Neutrophil (primary cell): ENCODE measurements around the gene MRAP2.
"Not testable (repeated sequence)": the region's sequence is repeated elsewhere in the genome, so short reads cannot be mapped to it uniquely, and the experiment has no call there.

Source experiments
- H3K27ac ChIP-seq: fragments of 200-600 bp; sonication (generic); 2 replicates; pipeline ENCODE4 v1.5.1; 2016; ENCODE audit warnings: mild to moderate bottlenecking, moderate library complexity
- H3K27me3 ChIP-seq: fragments of 200-600 bp; sonication (generic); 2 replicates; pipeline ENCODE4 v1.6.0; 2016; ENCODE audit warnings: mild to moderate bottlenecking
- H3K36me3 ChIP-seq: fragments of 200-600 bp; sonication (generic); 2 replicates; pipeline ENCODE4 v1.5.1; 2017
- H3K4me1 ChIP-seq, 2 experiments: fragments of 200-600 bp in 1 of 2; sonication (generic) in 1 of 2; 1 replicate in 1 of 2; 2 replicates in 1 of 2; pipeline versions ENCODE4 v1.5.1 to v1.6.1; 2013 to 2016; ENCODE audit warnings: low read depth in 1 of 2, low read length in 1 of 2, mild to moderate bottlenecking in 1 of 2, moderate library complexity in 1 of 2; ENCODE audit not compliant: control insufficient read depth in 1 of 2, insufficient read depth in 1 of 2
- H3K4me3 ChIP-seq, 2 experiments: fragments of 200-600 bp in 1 of 2; sonication (generic) in 1 of 2; 1 replicate in 1 of 2; 2 replicates in 1 of 2; pipeline ENCODE4 v1.5.1; 2013 to 2016; ENCODE audit warnings: low read depth in 1 of 2, low read length in 1 of 2, mild to moderate bottlenecking in 1 of 2, moderate library complexity in 1 of 2
- H3K9me3 ChIP-seq: fragments of 200-600 bp; sonication (generic); 2 replicates; pipeline ENCODE4 v1.5.1; 2016
- TF ChIP-seq, protein P1 (sequence below): fragments of 200-600 bp; sonication (generic); IDR thresholded peaks from 2 replicates; pipeline ENCODE4 v1.5.1; 2016; ENCODE audit warnings: antibody characterized with exemption

MRAP2 gene

DNA sequence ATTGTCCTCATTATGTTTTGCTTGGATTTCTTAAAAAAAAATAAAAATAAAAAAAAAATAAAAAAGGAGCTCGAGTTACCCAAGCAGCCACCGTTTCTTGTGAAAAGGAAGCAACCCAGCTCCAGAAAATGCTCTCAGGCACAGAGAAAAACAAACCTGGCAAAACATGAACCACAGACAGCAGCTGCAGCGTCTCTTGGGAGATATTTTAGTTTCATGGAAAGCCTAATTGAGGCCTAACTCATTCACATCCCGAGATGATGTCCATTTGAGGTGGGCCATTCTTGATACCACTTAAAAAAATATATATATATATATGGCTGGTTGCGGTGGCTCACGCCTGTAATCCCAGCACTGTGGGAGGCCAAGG lies 13.7 kb upstream of the MRAP2 start:
- H3K4me3 ChIP-seq, result no peak overlapping the region
- TF ChIP-seq, protein P1, sequence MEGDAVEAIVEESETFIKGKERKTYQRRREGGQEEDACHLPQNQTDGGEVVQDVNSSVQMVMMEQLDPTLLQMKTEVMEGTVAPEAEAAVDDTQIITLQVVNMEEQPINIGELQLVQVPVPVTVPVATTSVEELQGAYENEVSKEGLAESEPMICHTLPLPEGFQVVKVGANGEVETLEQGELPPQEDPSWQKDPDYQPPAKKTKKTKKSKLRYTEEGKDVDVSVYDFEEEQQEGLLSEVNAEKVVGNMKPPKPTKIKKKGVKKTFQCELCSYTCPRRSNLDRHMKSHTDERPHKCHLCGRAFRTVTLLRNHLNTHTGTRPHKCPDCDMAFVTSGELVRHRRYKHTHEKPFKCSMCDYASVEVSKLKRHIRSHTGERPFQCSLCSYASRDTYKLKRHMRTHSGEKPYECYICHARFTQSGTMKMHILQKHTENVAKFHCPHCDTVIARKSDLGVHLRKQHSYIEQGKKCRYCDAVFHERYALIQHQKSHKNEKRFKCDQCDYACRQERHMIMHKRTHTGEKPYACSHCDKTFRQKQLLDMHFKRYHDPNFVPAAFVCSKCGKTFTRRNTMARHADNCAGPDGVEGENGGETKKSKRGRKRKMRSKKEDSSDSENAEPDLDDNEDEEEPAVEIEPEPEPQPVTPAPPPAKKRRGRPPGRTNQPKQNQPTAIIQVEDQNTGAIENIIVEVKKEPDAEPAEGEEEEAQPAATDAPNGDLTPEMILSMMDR, result no peak
- H3K27ac ChIP-seq, result no peak overlapping the region
- no peaks in the 10 kb centered on the region for H3K9me3 ChIP-seq
- no peaks in the 10 kb centered on the region for H3K27me3 ChIP-seq
- H3K4me1 ChIP-seq, result no peaks in the 10 kb centered on the region
- H3K36me3 ChIP-seq, result no peaks in the 10 kb centered on the region

GRCh38 chr6:84021625-84022024 lies 11.9 kb upstream of the MRAP2 start:
- TF ChIP-seq, protein P1, result no peak
- H3K36me3 ChIP-seq, result no peaks in the 10 kb centered on the region
- no peaks in the 10 kb centered on the region for H3K9me3 ChIP-seq
- H3K4me1 ChIP-seq, result no peaks in the 10 kb centered on the region
- H3K27me3 ChIP-seq, result no peaks in the 10 kb centered on the region
- no peak overlapping the region for H3K4me3 ChIP-seq
- H3K27ac ChIP-seq, result no peak overlapping the region

- H3K9me3 ChIP-seq, result no peaks in the 10 kb centered on the region
- H3K4me3 ChIP-seq, result no peak overlapping the region
- H3K36me3 ChIP-seq, result no peaks in the 10 kb centered on the region
- TF ChIP-seq, protein P1, result no peak
- H3K4me1 ChIP-seq, result no peaks in the 10 kb centered on the region
- peaks cover 8% of the 10 kb centered on the region for H3K27me3 ChIP-seq
- H3K27ac ChIP-seq, result no peak overlapping the region
Observed at GRCh38 chr6:84026721-84027164, 6.8 kb upstream of the MRAP2 start.

GRCh38 chr6:84027340-84028181 lies 6.0 kb upstream of the MRAP2 start:
- Histone ChIP-seq H3K27me3 (peaks cover 16% of the 10 kb centered on the region), H3K4me3 (no peak overlapping the region), H3K27ac (no peak overlapping the region), H3K9me3 (no peaks in the 10 kb centered on the region), H3K36me3 (no peaks in the 10 kb centered on the region), H3K4me1 (no peaks in the 10 kb centered on the region)
- TF ChIP-seq, protein P1, result no peak

GRCh38 chr6:84028350-84028749 lies 5.2 kb upstream of the MRAP2 start:
- Histone ChIP-seq H3K27ac (no peak overlapping the region), H3K4me1 (no peaks in the 10 kb centered on the region), H3K36me3 (no peaks in the 10 kb centered on the region), H3K9me3 (no peaks in the 10 kb centered on the region), H3K27me3 (peaks cover 24% of the 10 kb centered on the region), H3K4me3 (no peak overlapping the region)
- TF ChIP-seq, protein P1, result no peak

GRCh38 chr6:84032000-84032399 lies 1.6 kb upstream of the MRAP2 start:
- H3K9me3 ChIP-seq, H3K4me3 ChIP-seq, H3K4me1 ChIP-seq, H3K36me3 ChIP-seq, H3K27ac ChIP-seq: not testable (repeated sequence)
- peaks cover 50% of the 10 kb centered on the region for H3K27me3 ChIP-seq
